Measurements from ENCODE around the gene ADAT2.

Gene ADAT2

GRCh38 chr6:143397227-143398222 is 53.0 kb downstream of the ADAT2 start:
- H3K4me3 ChIP-seq (ENCODE audit: low read depth, low read length): no peak overlapping the region
- DNase-seq (ENCODE audit: low read depth): no peak
- TF ChIP-seq MYC (IDR thresholded peaks at IDR 0.05; ENCODE audit: low read depth, low read length) (no peak), MAX (IDR thresholded peaks at IDR 0.05; ENCODE audit: low read depth, low read length) (no peak), POLR2A (IDR thresholded peaks at IDR 0.05; ENCODE audit: extremely low read depth, insufficient read length) (no peak), CTCF (IDR thresholded peaks at IDR 0.05; ENCODE audit: low read depth, low read length) (no peak)

- no peak overlapping the region for H3K4me3 ChIP-seq (ENCODE audit: low read depth, low read length)
- no peak for DNase-seq (ENCODE audit: low read depth)
- TF ChIP-seq MYC (IDR thresholded peaks at IDR 0.05; ENCODE audit: low read depth, low read length) (no peak), MAX (IDR thresholded peaks at IDR 0.05; ENCODE audit: low read depth, low read length) (no peak), CTCF (IDR thresholded peaks at IDR 0.05; ENCODE audit: low read depth, low read length) (no peak)
Measured at GRCh38 chr6:143396497-143397226, 53.8 kb downstream of the ADAT2 start.

DNA sequence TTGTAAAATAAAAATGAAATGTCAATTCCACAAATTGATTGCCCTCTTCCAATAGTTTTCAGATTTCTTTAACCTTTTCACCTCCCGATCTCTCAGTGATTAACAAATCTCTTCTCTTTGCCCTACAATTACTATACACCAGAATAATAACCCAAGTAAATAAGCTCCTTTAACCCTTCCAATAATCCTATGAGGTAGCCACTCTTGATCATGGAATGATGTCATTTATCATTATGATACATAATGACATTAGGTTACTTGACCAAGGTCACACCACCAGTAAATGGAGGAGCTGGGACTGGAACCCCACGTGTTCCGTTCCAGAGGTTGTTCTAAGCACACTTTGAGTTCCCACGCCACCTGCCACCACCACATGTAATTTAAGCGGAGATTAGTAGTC is 54.8 kb downstream of the ADAT2 start:
- no peak overlapping the region for H3K4me3 ChIP-seq (ENCODE audit: low read depth, low read length)
- TF ChIP-seq POLR2A (IDR thresholded peaks at IDR 0.05; ENCODE audit: extremely low read depth, insufficient read length): no peak
- TF ChIP-seq CTCF (IDR thresholded peaks at IDR 0.05; ENCODE audit: low read depth, low read length): no peak
- TF ChIP-seq MYC (IDR thresholded peaks at IDR 0.05; ENCODE audit: low read depth, low read length): no peak
- TF ChIP-seq MAX (IDR thresholded peaks at IDR 0.05; ENCODE audit: low read depth, low read length): no peak
- no peak for DNase-seq (ENCODE audit: low read depth)

GRCh38 chr6:143394389-143394788 is 56.1 kb downstream of the ADAT2 start:
- H3K4me3 ChIP-seq (ENCODE audit: low read depth, low read length): no peak overlapping the region
- no peak for TF ChIP-seq POLR2A (IDR thresholded peaks at IDR 0.05; ENCODE audit: extremely low read depth, insufficient read length)
- TF ChIP-seq CTCF (IDR thresholded peaks at IDR 0.05; ENCODE audit: low read depth, low read length): no peak
- TF ChIP-seq MAX (IDR thresholded peaks at IDR 0.05; ENCODE audit: low read depth, low read length): no peak
- no peak for TF ChIP-seq MYC (IDR thresholded peaks at IDR 0.05; ENCODE audit: low read depth, low read length)
- no peak for DNase-seq (ENCODE audit: low read depth)

DNA sequence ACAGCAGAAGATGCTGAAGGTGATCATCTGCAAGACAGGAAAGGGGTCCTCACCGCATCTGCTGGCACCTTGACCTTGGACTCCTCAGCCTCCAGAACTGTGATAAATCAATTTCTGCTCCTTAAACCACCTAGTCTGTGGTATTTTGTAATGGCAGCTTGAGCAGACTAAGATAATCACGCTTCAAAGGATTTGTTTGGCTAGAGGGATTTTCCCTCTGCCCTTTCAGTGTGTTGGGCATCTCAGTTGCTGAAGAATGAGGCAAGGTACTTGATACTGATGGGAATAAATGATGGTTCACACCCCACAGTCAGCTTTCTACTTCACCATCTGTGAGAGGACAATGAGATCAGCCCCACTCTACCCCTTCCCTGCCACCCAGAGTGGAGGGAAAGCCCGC is 60.2 kb downstream of the ADAT2 start:
- H3K4me3 ChIP-seq (ENCODE audit: low read depth, low read length): no peak overlapping the region
- TF ChIP-seq POLR2A (IDR thresholded peaks at IDR 0.05; ENCODE audit: extremely low read depth, insufficient read length) (no peak), MYC (IDR thresholded peaks at IDR 0.05; ENCODE audit: low read depth, low read length) (no peak), CTCF (IDR thresholded peaks at IDR 0.05; ENCODE audit: low read depth, low read length) (no peak), MAX (IDR thresholded peaks at IDR 0.05; ENCODE audit: low read depth, low read length) (no peak)
- no peak for DNase-seq (ENCODE audit: low read depth)
